Measurements from ENCODE around the gene CST8.
"Not testable (repeated sequence)": the region's sequence is repeated elsewhere in the genome, so short reads cannot be mapped to it uniquely, and the experiment has no call there.

Gene CST8

DNA sequence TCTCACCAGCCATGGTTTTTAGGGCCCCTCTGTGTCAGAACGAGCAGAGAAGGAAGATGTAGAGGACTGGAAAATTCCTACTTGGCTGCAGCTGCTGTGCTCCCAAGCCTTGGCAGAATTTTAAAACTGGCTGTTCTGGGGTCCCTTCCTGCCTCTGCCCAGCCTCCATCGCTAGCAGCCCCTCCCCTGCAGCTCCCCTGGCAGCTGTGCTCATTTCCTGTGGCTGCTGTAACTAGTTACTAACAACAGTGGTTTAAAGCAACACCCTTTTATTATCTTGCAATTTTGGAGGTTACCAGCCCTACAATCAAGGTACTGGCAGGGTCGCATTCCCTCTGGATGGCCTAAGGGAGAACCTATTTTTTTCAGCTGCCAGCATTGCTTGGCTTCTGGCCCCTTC, 34.5 kb upstream of the CST8 start:
- Histone ChIP-seq H3K27me3 (ENCODE audit: insufficient read depth, insufficient read length) (no peaks in the 10 kb centered on the region), H3K9me3 (ENCODE audit: insufficient read depth, low read length) (peaks cover 4% of the 10 kb centered on the region; the same call in 1 of the 2 replicates), H3K9ac (ENCODE audit: insufficient read length, low read depth) (no peak overlapping the region), H3K36me3 (ENCODE audit: insufficient read depth, insufficient read length, low read length) (no peaks in the 10 kb centered on the region), H3K4me3 (ENCODE audit: insufficient read length, low read depth) (no peak overlapping the region), H3K4me1 (ENCODE audit: insufficient read depth, insufficient read length) (no peaks in the 10 kb centered on the region)
- DNase-seq (ENCODE audit: low read depth, low spot score): no peak
- TF ChIP-seq YY1 (IDR thresholded peaks at IDR 0.05; ENCODE audit: insufficient read depth, insufficient read length): no peak
- TF ChIP-seq ZNF274 (IDR thresholded peaks at IDR 0.05; ENCODE audit: low read depth, low read length): no peak
- TF ChIP-seq SUZ12 (IDR thresholded peaks at IDR 0.05; ENCODE audit: extremely low read depth, insufficient read depth, insufficient read length): no peak

DNA sequence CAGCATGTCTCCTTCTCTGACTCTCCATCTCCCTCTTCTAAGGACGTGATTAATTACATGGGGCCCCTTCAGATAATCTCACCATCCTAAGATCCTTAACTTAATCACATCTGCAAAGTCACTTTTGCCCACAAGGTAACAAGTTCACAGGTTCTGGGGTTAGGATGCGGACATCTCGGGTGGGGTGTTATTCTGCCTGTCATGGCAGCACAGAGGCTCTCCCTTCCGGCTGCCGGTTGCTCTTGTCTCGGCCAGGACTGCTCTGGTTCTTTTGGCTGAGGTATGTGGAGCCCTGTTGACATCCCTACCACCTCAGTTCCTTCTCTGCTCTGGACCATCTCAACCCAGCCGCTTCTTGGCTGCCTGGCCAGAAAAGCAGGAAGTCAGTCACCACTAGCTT, 34.0 kb upstream of the CST8 start:
- H3K4me3 ChIP-seq (ENCODE audit: insufficient read length, low read depth): no peak overlapping the region
- no peaks in the 10 kb centered on the region for H3K36me3 ChIP-seq (ENCODE audit: insufficient read depth, insufficient read length, low read length)
- DNase-seq (ENCODE audit: low read depth, low spot score): no peak
- no peaks in the 10 kb centered on the region for H3K4me1 ChIP-seq (ENCODE audit: insufficient read depth, insufficient read length)
- H3K9ac ChIP-seq (ENCODE audit: insufficient read length, low read depth): no peak overlapping the region
- no peak for TF ChIP-seq YY1 (IDR thresholded peaks at IDR 0.05; ENCODE audit: insufficient read depth, insufficient read length)
- no peak for TF ChIP-seq SUZ12 (IDR thresholded peaks at IDR 0.05; ENCODE audit: extremely low read depth, insufficient read depth, insufficient read length)
- TF ChIP-seq ZNF274 (IDR thresholded peaks at IDR 0.05; ENCODE audit: low read depth, low read length): no peak
- H3K27me3 ChIP-seq (ENCODE audit: insufficient read depth, insufficient read length): no peaks in the 10 kb centered on the region
- peaks cover 4% of the 10 kb centered on the region; the same call in 1 of the 2 replicates for H3K9me3 ChIP-seq (ENCODE audit: insufficient read depth, low read length)

DNA sequence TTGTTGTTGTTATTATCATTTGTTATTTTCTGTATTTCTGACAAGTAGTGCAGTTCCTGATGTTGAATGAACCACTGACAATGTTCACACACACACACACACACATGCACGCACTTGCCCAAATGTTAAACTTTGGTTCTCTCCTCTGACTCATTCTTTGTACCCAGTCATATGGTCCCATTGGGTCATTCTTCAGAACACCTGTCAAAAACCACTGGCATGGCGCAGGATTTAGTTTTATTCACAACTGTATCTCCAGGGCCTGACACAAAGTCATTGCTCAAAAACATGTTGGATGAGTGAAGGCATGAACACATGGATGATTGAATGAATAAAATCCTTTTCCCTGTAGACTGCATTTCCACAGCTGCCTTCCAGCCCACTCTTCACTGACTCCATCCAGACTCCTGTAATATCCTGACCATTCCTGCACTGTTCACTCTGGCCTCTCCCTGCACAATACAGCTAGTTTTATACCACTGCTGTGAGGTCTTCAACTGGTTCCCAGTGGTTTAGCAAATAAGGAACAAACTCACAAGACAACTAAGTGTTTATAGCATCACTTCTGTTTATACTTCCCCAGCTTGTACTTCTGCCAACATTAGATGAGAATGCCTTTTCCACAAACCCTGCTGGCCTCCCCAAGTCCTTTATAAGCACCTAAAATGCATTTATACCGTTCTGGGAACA, 31.3 kb upstream of the CST8 start:
- TF ChIP-seq SUZ12 (IDR thresholded peaks at IDR 0.05; ENCODE audit: extremely low read depth, insufficient read depth, insufficient read length) (no peak), YY1 (IDR thresholded peaks at IDR 0.05; ENCODE audit: insufficient read depth, insufficient read length) (no peak), ZNF274 (IDR thresholded peaks at IDR 0.05; ENCODE audit: low read depth, low read length) (no peak)
- Histone ChIP-seq H3K4me1 (ENCODE audit: insufficient read depth, insufficient read length) (no peaks in the 10 kb centered on the region), H3K9me3 (ENCODE audit: insufficient read depth, low read length) (peaks cover 4% of the 10 kb centered on the region; the same call in 1 of the 2 replicates), H3K36me3 (ENCODE audit: insufficient read depth, insufficient read length, low read length) (no peaks in the 10 kb centered on the region), H3K27me3 (ENCODE audit: insufficient read depth, insufficient read length) (no peaks in the 10 kb centered on the region), H3K4me3 (ENCODE audit: insufficient read length, low read depth) (no peak overlapping the region), H3K9ac (ENCODE audit: insufficient read length, low read depth) (no peak overlapping the region)
- no peak for DNase-seq (ENCODE audit: low read depth, low spot score)

DNA sequence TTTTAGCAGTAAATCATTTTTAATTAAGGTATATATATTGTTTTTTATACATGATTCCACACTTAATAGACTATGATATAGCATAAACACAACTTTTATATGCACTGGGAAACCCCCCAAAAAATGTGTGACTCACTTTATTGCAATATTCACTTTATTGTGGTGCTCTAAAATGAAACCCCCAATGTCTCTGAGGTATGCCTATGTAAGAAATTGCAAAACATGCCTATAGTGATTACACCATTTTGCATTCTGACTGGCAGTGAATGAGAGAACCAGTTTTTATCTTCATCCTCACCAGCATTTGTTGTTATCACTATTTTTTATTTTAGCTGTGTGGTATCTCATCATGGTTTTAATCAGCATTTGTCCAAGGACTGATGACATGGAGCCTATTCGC, 29.7 kb upstream of the CST8 start:
- no peaks in the 10 kb centered on the region for H3K4me1 ChIP-seq (ENCODE audit: insufficient read depth, insufficient read length)
- TF ChIP-seq ZNF274 (IDR thresholded peaks at IDR 0.05; ENCODE audit: low read depth, low read length): no peak
- TF ChIP-seq YY1 (IDR thresholded peaks at IDR 0.05; ENCODE audit: insufficient read depth, insufficient read length): no peak
- no peak for TF ChIP-seq SUZ12 (IDR thresholded peaks at IDR 0.05; ENCODE audit: extremely low read depth, insufficient read depth, insufficient read length)
- H3K27me3 ChIP-seq (ENCODE audit: insufficient read depth, insufficient read length): no peaks in the 10 kb centered on the region
- DNase-seq (ENCODE audit: low read depth, low spot score): no peak
- no peak overlapping the region for H3K9ac ChIP-seq (ENCODE audit: insufficient read length, low read depth)
- H3K4me3 ChIP-seq (ENCODE audit: insufficient read length, low read depth): no peak overlapping the region
- no peaks in the 10 kb centered on the region for H3K36me3 ChIP-seq (ENCODE audit: insufficient read depth, insufficient read length, low read length)
- H3K9me3 ChIP-seq (ENCODE audit: insufficient read depth, low read length): peaks cover 13% of the 10 kb centered on the region

DNA sequence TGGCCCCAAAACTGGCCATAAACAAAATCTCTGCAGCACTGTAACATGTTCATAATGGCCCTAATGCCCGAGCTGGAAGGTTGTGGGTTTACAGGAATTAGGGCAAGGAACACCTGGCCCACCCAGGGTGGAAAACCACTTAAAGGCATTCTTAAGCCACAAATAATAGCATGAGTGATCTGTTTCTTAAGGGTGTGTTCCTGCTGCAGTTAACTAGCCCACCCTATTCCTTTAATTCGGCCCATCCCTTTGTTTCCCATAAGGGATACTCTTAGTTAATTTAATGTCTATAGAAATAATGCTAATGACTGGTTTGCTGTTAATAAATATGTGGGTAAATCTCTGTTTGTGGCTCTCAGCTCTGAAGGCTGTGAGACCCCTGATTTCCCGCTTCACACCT, 24.0 kb upstream of the CST8 start:
- not testable (repeated sequence) for H3K4me3 ChIP-seq (ENCODE audit: insufficient read length, low read depth)
- peaks cover 23% of the 10 kb centered on the region for H3K9me3 ChIP-seq (ENCODE audit: insufficient read depth, low read length)

DNA sequence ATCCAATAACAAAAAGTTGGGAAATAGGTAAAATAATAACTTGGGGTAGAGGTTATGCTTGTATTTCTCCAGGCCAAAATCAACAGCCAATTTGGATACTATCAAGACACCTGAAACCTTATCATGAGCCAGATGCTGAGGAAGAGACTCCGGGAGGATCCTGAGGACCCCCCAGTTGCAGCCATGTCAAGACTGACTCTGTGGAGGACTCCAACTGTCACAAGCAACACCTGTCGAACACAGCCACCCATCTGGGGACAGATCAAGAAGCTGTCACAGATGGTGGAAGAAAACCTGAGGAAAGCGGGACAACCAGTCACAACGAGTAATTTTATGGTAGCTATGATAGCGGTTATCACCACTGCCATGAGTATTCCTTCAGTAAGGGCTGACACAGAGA, 18.6 kb upstream of the CST8 start:
- H3K9me3 ChIP-seq (ENCODE audit: insufficient read depth, low read length); H3K4me3 ChIP-seq (ENCODE audit: insufficient read length, low read depth); DNase-seq (ENCODE audit: low read depth, low spot score); H3K4me1 ChIP-seq (ENCODE audit: insufficient read depth, insufficient read length); H3K9ac ChIP-seq (ENCODE audit: insufficient read length, low read depth); H3K36me3 ChIP-seq (ENCODE audit: insufficient read depth, insufficient read length, low read length); H3K27me3 ChIP-seq (ENCODE audit: insufficient read depth, insufficient read length): not testable (repeated sequence)

More for the DNA sequence above, 24.0 kb upstream of the CST8 start:
- not testable (repeated sequence) for H3K9ac ChIP-seq (ENCODE audit: insufficient read length, low read depth); H3K36me3 ChIP-seq (ENCODE audit: insufficient read depth, insufficient read length, low read length); H3K4me1 ChIP-seq (ENCODE audit: insufficient read depth, insufficient read length); DNase-seq (ENCODE audit: low read depth, low spot score); H3K27me3 ChIP-seq (ENCODE audit: insufficient read depth, insufficient read length)

DNA sequence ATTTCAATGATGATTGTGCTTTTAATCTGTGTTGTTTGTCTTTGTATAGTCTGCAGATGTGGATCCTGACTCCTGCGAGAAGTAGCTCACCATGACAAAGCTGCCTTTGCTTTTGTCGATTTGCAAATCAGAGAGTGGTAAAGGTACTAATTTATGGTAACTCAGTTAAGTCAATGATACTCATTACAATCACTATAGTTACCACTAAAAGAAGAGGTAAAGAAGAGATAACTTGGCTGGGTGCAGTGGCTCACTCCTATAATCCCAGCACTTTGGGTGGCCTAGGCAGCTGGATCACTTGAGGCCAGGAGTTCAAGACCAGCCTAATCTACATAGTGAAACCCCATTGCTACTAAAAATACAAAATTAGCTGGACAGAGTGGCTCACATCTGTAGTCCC, 17.6 kb upstream of the CST8 start:
- H3K9ac ChIP-seq (ENCODE audit: insufficient read length, low read depth); H3K4me1 ChIP-seq (ENCODE audit: insufficient read depth, insufficient read length); H3K27me3 ChIP-seq (ENCODE audit: insufficient read depth, insufficient read length); H3K36me3 ChIP-seq (ENCODE audit: insufficient read depth, insufficient read length, low read length); H3K9me3 ChIP-seq (ENCODE audit: insufficient read depth, low read length); H3K4me3 ChIP-seq (ENCODE audit: insufficient read length, low read depth): not testable (repeated sequence)
- DNase-seq (ENCODE audit: low read depth, low spot score): peak; percentile 58

DNA sequence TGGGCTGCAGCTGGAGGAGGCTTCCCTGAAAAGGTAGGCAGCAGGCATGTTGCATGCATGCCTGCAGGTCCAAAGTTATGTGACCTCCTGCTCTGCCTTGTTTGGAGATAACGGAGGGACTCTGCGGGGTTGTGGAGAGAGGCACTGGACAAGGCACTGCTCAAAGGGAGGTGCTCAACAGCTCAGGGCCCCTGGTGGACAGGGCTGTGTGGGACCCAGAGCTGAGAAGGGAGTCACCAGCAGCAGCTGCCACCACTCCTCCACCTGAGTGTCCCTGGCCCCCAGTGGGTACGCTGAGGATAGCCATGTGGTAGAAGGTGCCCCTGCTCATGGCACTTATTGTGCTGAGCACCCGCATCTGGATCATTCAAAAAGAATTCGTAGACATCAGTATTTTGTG, 15.5 kb upstream of the CST8 start:
- no peak for TF ChIP-seq ZNF274 (IDR thresholded peaks at IDR 0.05; ENCODE audit: low read depth, low read length)
- no peak for TF ChIP-seq SUZ12 (IDR thresholded peaks at IDR 0.05; ENCODE audit: extremely low read depth, insufficient read depth, insufficient read length)
- no peak for TF ChIP-seq YY1 (IDR thresholded peaks at IDR 0.05; ENCODE audit: insufficient read depth, insufficient read length)

More for the DNA sequence above, 15.5 kb upstream of the CST8 start:
- Histone ChIP-seq H3K36me3 (ENCODE audit: insufficient read depth, insufficient read length, low read length) (no peaks in the 10 kb centered on the region), H3K9me3 (ENCODE audit: insufficient read depth, low read length) (no peaks in the 10 kb centered on the region; the same call in 1 of the 2 replicates), H3K4me1 (ENCODE audit: insufficient read depth, insufficient read length) (no peaks in the 10 kb centered on the region), H3K27me3 (ENCODE audit: insufficient read depth, insufficient read length) (peaks cover 4% of the 10 kb centered on the region), H3K9ac (ENCODE audit: insufficient read length, low read depth) (no peak overlapping the region), H3K4me3 (ENCODE audit: insufficient read length, low read depth) (no peak overlapping the region)
- no peak for DNase-seq (ENCODE audit: low read depth, low spot score)
